Endothelial cell of umbilical vein (primary cell): ENCODE data around the gene EFHC1. TPM values are rescaled to one million over a fixed set of nuclear protein-coding genes. Genes with fewer than 3 reads are reported as not detected.

Experiments
- BruUV-seq: library from RNA; stranded (reverse); fragments of 400-500 nt; replicated peaks from 2 replicates; lab custom pipeline; 2021; lab: Mats Ljungman, UMichigan
- CTCF ChIA-PET: fragments of 300-600, 350-600 bp; sonication (Branson Sonifier 250); formaldehyde crosslinking; loops from one replicate; lab custom pipeline; 2021; ENCODE audit warnings: antibody characterized with exemption, inconsistent platforms; lab: Charles Lee
- POLR2A ChIA-PET: fragments of 300-600, 350-600 bp; sonication (Branson Sonifier 250); formaldehyde crosslinking; loops from one replicate; lab custom pipeline; 2021; ENCODE audit warnings: antibody characterized with exemption, inconsistent platforms; lab: Charles Lee
- DNase-seq: peaks from one replicate; pipeline ENCODE4 v3.0.0-alpha.2; 2011; ENCODE audit warnings: low read depth, low spot score
- FAIRE-seq: peaks from 2 replicates; lab custom pipeline; 2011; peaks lifted over from hg19 to GRCh38; lab: Jason Lieb, UNC
- H2AFZ ChIP-seq: 2 replicates; pipeline ENCODE4 v1.6.0; 2012; ENCODE audit warnings: low read depth, low read length, control low read depth, inconsistent platforms
- H3K27ac ChIP-seq: 2 replicates; pipeline ENCODE4 v1.5.1; 2011; ENCODE audit warnings: low read depth, mild to moderate bottlenecking, control low read depth, low read length, moderate library complexity; ENCODE audit not compliant: insufficient read depth
- H3K27me3 ChIP-seq, 2 experiments: 2 replicates each; pipeline versions ENCODE4 v1.6.0 to v1.6.1; 2011; ENCODE audit warnings: low read length in 2 of 2, mixed read lengths in 1 of 2; ENCODE audit not compliant: control insufficient read depth in 2 of 2, insufficient read depth in 2 of 2
- H3K36me3 ChIP-seq, 2 experiments: 2 replicates in 1 of 2; 3 replicates in 1 of 2; pipeline ENCODE4 v1.5.1; 2011; ENCODE audit warnings: low read length in 2 of 2, mild to moderate bottlenecking in 1 of 2, moderate library complexity in 1 of 2; ENCODE audit not compliant: control insufficient read depth in 2 of 2, insufficient read depth in 2 of 2; ENCODE audit errors: extremely low read depth in 1 of 2
- H3K4me1 ChIP-seq: 3 replicates; pipeline ENCODE4 v1.5.1; 2011; ENCODE audit warnings: mild to moderate bottlenecking, low read length; ENCODE audit not compliant: control insufficient read depth, insufficient read depth; ENCODE audit errors: extremely low read depth
- H3K4me2 ChIP-seq: 2 replicates; pipeline ENCODE4 v1.6.1; 2011; ENCODE audit warnings: low read length, control low read depth, mixed read lengths; ENCODE audit not compliant: insufficient read depth
- H3K4me3 ChIP-seq, 3 experiments: fragments of 200-600 bp in 1 of 3; sonication (generic), shearing (Covaris generic) in 1 of 3; replicated peaks in 1 of 3; 2 replicates each; pipeline ENCODE4 v1.5.1; 2011 to 2016; ENCODE audit warnings: control low read depth in 3 of 3, low read length in 3 of 3, mild to moderate bottlenecking in 2 of 3, inconsistent platforms in 1 of 3, low read depth in 1 of 3, moderate library complexity in 1 of 3; ENCODE audit not compliant: insufficient read depth in 1 of 3
- H3K79me2 ChIP-seq: 2 replicates; pipeline ENCODE4 v1.6.0; 2012; ENCODE audit warnings: low read length, inconsistent platforms; ENCODE audit not compliant: control insufficient read depth, insufficient read depth
- H3K9ac ChIP-seq: replicated peaks from 2 replicates; pipeline ENCODE3; 2011; ENCODE audit warnings: low read length, control low read depth; ENCODE audit not compliant: insufficient read depth; ENCODE audit errors: extremely low read depth
- H3K9me1 ChIP-seq: replicated peaks from 3 replicates; pipeline ENCODE4 v1.6.0; 2011; ENCODE audit warnings: mild to moderate bottlenecking, low read length; ENCODE audit not compliant: control insufficient read depth, insufficient read depth; ENCODE audit errors: extremely low read depth
- H3K9me3 ChIP-seq: replicated peaks from 2 replicates; pipeline ENCODE4 v1.5.1; 2012; ENCODE audit warnings: low read length, inconsistent platforms; ENCODE audit not compliant: control insufficient read depth, insufficient read depth
- H4K20me1 ChIP-seq: replicated peaks from 2 replicates; pipeline ENCODE3; 2011; ENCODE audit warnings: mild to moderate bottlenecking, low read length; ENCODE audit not compliant: control insufficient read depth, insufficient read depth; ENCODE audit errors: extremely low read depth
- EZH2 ChIP-seq: IDR thresholded peaks from 2 replicates; pipeline ENCODE4 v1.6.1; 2012; ENCODE audit warnings: borderline replicate concordance, low read depth, mild to moderate bottlenecking, moderate library complexity, low read length, inconsistent platforms; ENCODE audit not compliant: severe bottlenecking
- FOS ChIP-seq: IDR thresholded peaks from 2 replicates; pipeline ENCODE4 v1.6.1; 2011; ENCODE audit warnings: mild to moderate bottlenecking, low read length, moderate library complexity, borderline replicate concordance; ENCODE audit not compliant: insufficient read depth
- GATA2 ChIP-seq: IDR thresholded peaks from 2 replicates; pipeline ENCODE4 v1.7.0; 2011; ENCODE audit warnings: low read depth, mild to moderate bottlenecking, moderate library complexity, mixed read lengths, low read length; ENCODE audit not compliant: insufficient read length, insufficient read depth
- JUN ChIP-seq: IDR thresholded peaks from 2 replicates; pipeline ENCODE4 v1.6.1; 2011; ENCODE audit warnings: borderline replicate concordance, low read depth; ENCODE audit not compliant: insufficient read length, insufficient read depth
- MYC ChIP-seq: IDR thresholded peaks from one replicate; pipeline ENCODE4 v1.6.1; 2011; ENCODE audit warnings: mild to moderate bottlenecking, low read depth, low read length
- POLR2A ChIP-seq: IDR thresholded peaks from 2 replicates; pipeline ENCODE4 v1.6.1; 2012; ENCODE audit warnings: low read depth, mild to moderate bottlenecking, control low read depth, low read length
- POLR2AphosphoS5 ChIP-seq: IDR thresholded peaks from 2 replicates; pipeline ENCODE4 v1.6.1; 2012; ENCODE audit warnings: low read depth, mild to moderate bottlenecking, control low read depth, low read length, moderate library complexity; ENCODE audit not compliant: insufficient read depth
- dilution Hi-C: fragments of 300-500 bp; cut with MboI; formaldehyde crosslinking; loops from one replicate; pipeline ENCODE4 v1.15.0; 2019; ENCODE audit warnings: low sequenced_read_pairs; ENCODE audit not compliant: extremely low pct_ligation_motif_present
- intact Hi-C: fragments of 100-400 bp; cut with micrococcal nuclease; formaldehyde crosslinking; loops from one replicate; pipeline ENCODE4 v1.10.0; 2022
- polyA plus RNA-seq, 4 experiments: library from polyadenylated mRNA; depleted of rRNA in 3 of 4; stranded (reverse) in 3 of 4; unstranded in 1 of 4; fragments of >200 nt; gene quantifications; 2 replicates each; pipeline versions ENCODE4 v1.2.1 to v1.2.3, GENCODE V29; 2011 to 2012; ENCODE audit warnings: missing spikeins in 1 of 4
- total RNA-seq: library from RNA; stranded (reverse); gene quantifications from 2 replicates; pipeline ENCODE4 v1.2.3, GENCODE V29; 2021
- TF ChIP-seq, protein P1 (sequence below), 2 donors: IDR thresholded peaks; 1 replicate in 1 of 2; 2 replicates in 1 of 2; pipeline ENCODE4 v1.5.1; 2011; ENCODE audit warnings: low read length in 2 of 2, mild to moderate bottlenecking in 2 of 2, moderate library complexity in 2 of 2, control low read depth in 1 of 2, inconsistent platforms in 1 of 2, low read depth in 1 of 2; ENCODE audit not compliant: insufficient read depth in 1 of 2; ENCODE audit errors: extremely low read depth in 1 of 2
- TF ChIP-seq, protein P2 (sequence below): IDR thresholded peaks from 2 replicates; pipeline ENCODE4 v1.6.1; 2011; ENCODE audit not compliant: insufficient read depth, insufficient read length

EFHC1 gene
- total and polyA plus RNA-seq, 2 donors (not counting 3 experiments of a cell fraction or from before 2014, with no cell fraction given) = 14.6 to 17.6 TPM

DNA sequence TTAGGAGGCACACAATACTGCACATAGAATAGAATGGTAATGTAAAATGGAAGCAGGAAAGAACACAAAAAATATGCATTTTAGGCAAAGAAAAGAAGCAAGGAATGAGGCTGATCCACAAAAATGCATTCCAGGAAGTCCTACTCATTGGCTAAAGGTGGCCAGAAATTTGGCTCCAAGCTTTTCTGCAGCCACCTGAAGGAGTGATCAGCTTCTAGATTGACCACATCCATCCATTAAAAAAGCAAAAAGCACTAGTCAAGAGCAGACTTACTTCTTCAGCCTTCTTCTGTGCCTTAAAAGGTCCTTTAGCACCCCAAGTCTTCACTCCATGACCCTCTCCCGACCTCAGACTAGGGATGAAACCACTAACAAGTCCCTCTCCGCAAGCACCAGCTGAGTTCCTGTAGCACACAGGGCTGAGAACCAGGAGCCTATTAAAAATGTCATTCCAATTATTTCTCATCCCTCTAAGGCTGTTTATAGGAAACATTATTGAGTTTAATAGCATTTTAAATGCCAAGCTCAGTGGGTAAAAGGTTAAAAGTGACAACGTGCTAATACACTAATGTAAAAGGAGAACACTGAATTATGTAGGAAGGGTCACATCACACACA is 120.3 kb downstream of the EFHC1 start:
- Histone ChIP-seq H3K36me3 (peaks cover 0 to 3% of the 10 kb centered on the region in 2 experiments), H4K20me1 (no peaks in the 10 kb centered on the region), H3K9me3 (no peaks in the 10 kb centered on the region), H3K4me3 (no peak overlapping the region), H3K9me1 (no peaks in the 10 kb centered on the region), H3K4me2 (no peak overlapping the region), H3K79me2 (peaks cover 77% of the 10 kb centered on the region), H2AFZ (no peak overlapping the region), H3K4me1 (peaks cover 91% of the 10 kb centered on the region), H3K27me3 (no peaks in the 10 kb centered on the region), H3K9ac (no peak overlapping the region), H3K27ac (no peak overlapping the region)
- BruUV-seq = no TSS peak
- ChIA-PET CTCF (interaction anchor here (0.7 to 2.1 kb wide), 8 partner anchors 11 to 51 kb away, joined by 3 to 6 read pairs (median 4); partner anchors contain the start of gene TRAM2), POLR2A (no interaction called here)
- dilution Hi-C loops (loop anchor here (25.0 kb wide), 1 partner anchor 128 kb away; the partner anchor contains the start of gene EFHC1), intact Hi-C loops (no loop called here)
- FAIRE-seq = no peak
- no peak for TF ChIP-seq FOS
- TF ChIP-seq JUN = no peak
- no peak for TF ChIP-seq MYC
- DNase-seq = no peak

DNA sequence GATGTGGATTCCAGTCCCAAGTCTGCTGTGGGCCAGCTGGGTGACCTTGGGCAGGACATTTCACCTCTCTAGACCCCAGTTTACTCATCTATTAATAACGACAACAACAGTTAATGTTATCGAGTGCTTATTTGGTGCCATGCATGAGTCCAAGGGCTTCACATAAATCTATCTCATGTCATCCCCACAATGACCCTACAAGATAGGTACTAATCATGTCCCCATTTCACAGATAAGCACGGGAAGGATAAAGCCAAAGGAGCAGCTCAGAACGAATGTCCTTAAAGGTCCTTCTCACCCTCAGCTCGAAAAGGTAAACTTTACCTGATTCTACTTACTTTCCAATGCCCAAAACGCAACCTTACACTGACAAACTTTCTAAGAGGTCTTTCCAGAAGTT is 121.0 kb downstream of the EFHC1 start:
- Histone ChIP-seq H3K79me2 (peaks cover 79% of the 10 kb centered on the region), H2AFZ (no peak overlapping the region), H3K36me3 (no peaks in the 10 kb centered on the region), H3K9me3 (no peaks in the 10 kb centered on the region), H4K20me1 (no peaks in the 10 kb centered on the region), H3K27me3 (no peaks in the 10 kb centered on the region), H3K9ac (no peak overlapping the region), H3K4me1 (peaks cover 91% of the 10 kb centered on the region), H3K4me2 (no peak overlapping the region), H3K9me1 (no peaks in the 10 kb centered on the region), H3K27ac (no peak overlapping the region), H3K4me3 (no peak overlapping the region)
- no peak for FAIRE-seq
- dilution Hi-C loops = loop anchor here (25.0 kb wide), 1 partner anchor 129 kb away; the partner anchor contains the start of gene EFHC1
- ChIA-PET POLR2A (no interaction called here), CTCF (interaction anchor here (0.9 to 2.1 kb wide), 7 partner anchors 10 to 51 kb away, joined by 3 to 5 read pairs (median 4); partner anchors contain the start of gene TRAM2)
- no peak for DNase-seq
- TF ChIP-seq EZH2 (no peak), POLR2A (no peak), GATA2 (no peak), JUN (no peak), POLR2AphosphoS5 (no peak), FOS (no peak), MYC (no peak)
- TF ChIP-seq, protein P1, sequence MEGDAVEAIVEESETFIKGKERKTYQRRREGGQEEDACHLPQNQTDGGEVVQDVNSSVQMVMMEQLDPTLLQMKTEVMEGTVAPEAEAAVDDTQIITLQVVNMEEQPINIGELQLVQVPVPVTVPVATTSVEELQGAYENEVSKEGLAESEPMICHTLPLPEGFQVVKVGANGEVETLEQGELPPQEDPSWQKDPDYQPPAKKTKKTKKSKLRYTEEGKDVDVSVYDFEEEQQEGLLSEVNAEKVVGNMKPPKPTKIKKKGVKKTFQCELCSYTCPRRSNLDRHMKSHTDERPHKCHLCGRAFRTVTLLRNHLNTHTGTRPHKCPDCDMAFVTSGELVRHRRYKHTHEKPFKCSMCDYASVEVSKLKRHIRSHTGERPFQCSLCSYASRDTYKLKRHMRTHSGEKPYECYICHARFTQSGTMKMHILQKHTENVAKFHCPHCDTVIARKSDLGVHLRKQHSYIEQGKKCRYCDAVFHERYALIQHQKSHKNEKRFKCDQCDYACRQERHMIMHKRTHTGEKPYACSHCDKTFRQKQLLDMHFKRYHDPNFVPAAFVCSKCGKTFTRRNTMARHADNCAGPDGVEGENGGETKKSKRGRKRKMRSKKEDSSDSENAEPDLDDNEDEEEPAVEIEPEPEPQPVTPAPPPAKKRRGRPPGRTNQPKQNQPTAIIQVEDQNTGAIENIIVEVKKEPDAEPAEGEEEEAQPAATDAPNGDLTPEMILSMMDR (IDR thresholded peaks at IDR 0.05; ENCODE audit: extremely low read depth in 1 of 2, insufficient read depth in 1 of 2, low read depth in 1 of 2, low read length in 2 of 2) = no peak
- TF ChIP-seq, protein P2, sequence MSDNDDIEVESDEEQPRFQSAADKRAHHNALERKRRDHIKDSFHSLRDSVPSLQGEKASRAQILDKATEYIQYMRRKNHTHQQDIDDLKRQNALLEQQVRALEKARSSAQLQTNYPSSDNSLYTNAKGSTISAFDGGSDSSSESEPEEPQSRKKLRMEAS = no peak
- intact Hi-C loops = no loop called here
- BruUV-seq = no TSS peak
